Activated CD4-positive, alpha-beta T cell treated with anti-CD3 and anti-CD28 coated beads, Interleukin-2, amount 10 ng/mL, durations not matched to agents 7 days and 5 days (primary cell): ENCODE results near the gene KPNA4. TPM values are rescaled to one million over a fixed set of nuclear protein-coding genes. Genes with fewer than 3 reads are reported as not detected.
A peak's percentile ranks its signal among the peaks of the same experiment; 100 is the strongest.

Source experiments
- CTCF ChIA-PET: fragments of 350-600 bp; sonication (Branson Sonifier 250); formaldehyde crosslinking; loops from one replicate; lab custom pipeline; 2021; ENCODE audit warnings: antibody characterized with exemption; lab: Charles Lee
- POLR2A ChIA-PET: fragments of 350-600 bp; sonication (Branson Sonifier 250); formaldehyde crosslinking; loops from one replicate; lab custom pipeline; 2021; ENCODE audit warnings: antibody characterized with exemption; lab: Charles Lee
- DNase-seq: peaks from one replicate; pipeline ENCODE4 v3.0.0-alpha.2; 2020
- H3K27ac Mint-ChIP-seq: one replicate; pipeline ENCODE4 v1.8.0; 2021; ENCODE audit warnings: mild to moderate bottlenecking, moderate library complexity, mixed read lengths
- H3K27me3 Mint-ChIP-seq: one replicate; pipeline ENCODE4 v1.8.0; 2021; ENCODE audit warnings: mixed read lengths
- H3K36me3 Mint-ChIP-seq: one replicate; pipeline ENCODE4 v1.8.0; 2021; ENCODE audit warnings: low read depth, mixed read lengths
- H3K4me1 Mint-ChIP-seq: one replicate; pipeline ENCODE4 v1.8.0; 2021; ENCODE audit warnings: mixed read lengths
- H3K4me3 Mint-ChIP-seq: one replicate; pipeline ENCODE4 v1.8.0; 2021; ENCODE audit warnings: mild to moderate bottlenecking, moderate library complexity, mixed read lengths
- H3K9me3 Mint-ChIP-seq: one replicate; pipeline ENCODE4 v1.8.0; 2021; ENCODE audit warnings: mixed read lengths
- total RNA-seq, 2 experiments: library from RNA; stranded (reverse); gene quantifications; one replicate each; pipeline ENCODE4 v1.2.3, GENCODE V29; 2021

Gene KPNA4
- total RNA-seq, 2 experiments from 2014 or later, result 38.6 to 53.7 TPM

DNA sequence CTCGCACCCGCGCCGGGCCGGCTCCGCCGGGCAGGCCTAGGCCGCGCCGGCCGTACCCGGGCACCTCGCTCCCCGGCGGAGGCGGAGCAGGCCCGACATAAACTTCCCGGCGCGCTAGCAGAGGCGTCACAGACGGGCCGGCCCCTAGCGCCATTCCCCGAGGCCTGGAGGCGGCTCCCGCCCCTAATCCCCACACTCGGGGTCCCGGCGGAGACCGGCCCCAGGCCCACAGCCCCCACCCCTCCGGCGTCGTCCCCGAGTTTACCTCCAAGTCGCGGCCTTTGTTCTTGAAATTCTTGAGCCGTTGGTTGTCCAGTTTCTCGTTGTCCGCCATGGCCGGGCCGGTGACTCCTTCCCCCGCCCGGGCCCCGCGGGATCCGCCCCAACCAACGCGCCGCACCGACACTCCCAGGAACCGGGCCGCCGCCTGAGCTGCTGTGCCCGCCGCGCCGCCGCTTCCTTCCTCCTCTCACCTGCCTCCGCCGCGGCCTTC is 376 bp downstream of the KPNA4 start:
- Mint-ChIP-seq H3K9me3 (no peaks in the 10 kb centered on the region), H3K4me3 (peak overlapping the region; percentile 96), H3K27me3 (no peaks in the 10 kb centered on the region), H3K36me3 (peaks cover 37% of the 10 kb centered on the region), H3K4me1 (peaks cover 68% of the 10 kb centered on the region), H3K27ac (peak overlapping the region; percentile 94)
- DNase-seq, result peak; percentile 68
- ChIA-PET POLR2A (no interaction called here), CTCF (interaction anchor here (1.5 kb wide), 1 partner anchor 10 kb away, joined by 4 read pairs; no protein-coding TSS in a partner anchor)

GRCh38 chr3:160564258-160564911 is 986 bp downstream of the KPNA4 start:
- Mint-ChIP-seq H3K36me3 (peaks cover 39% of the 10 kb centered on the region), H3K27ac (peak overlapping the region; percentile 93), H3K27me3 (no peaks in the 10 kb centered on the region), H3K4me3 (peak overlapping the region; percentile 96), H3K9me3 (no peaks in the 10 kb centered on the region), H3K4me1 (peaks cover 73% of the 10 kb centered on the region)
- DNase-seq, result peak; percentile 10
- ChIA-PET POLR2A (no interaction called here), CTCF (interaction anchor here (1.3 kb wide), 1 partner anchor 11 kb away, joined by 5 read pairs; no protein-coding TSS in a partner anchor)

DNA sequence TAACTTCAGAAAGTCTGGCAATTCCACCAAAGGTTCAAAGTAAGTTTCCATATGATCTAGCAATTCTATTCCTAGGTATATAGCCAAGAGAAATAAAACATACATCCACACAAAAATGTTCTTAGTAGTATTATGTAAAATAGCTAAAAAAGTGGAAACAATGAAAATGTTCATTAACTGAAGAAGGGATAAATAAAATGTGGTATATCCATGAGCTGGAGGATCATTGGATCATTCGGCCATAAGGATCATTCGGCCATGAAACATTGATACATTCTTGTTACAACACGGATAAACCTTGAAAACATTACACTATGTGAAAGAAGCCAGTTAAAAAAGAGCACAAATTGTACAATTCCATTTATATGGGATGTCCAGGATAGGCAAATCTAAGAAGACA is 2.4 kb downstream of the KPNA4 start:
- CTCF ChIA-PET, result interaction anchor here (0.6 to 1.3 kb wide), 2 partner anchors 9 to 67 kb away, joined by 3 to 5 read pairs; no protein-coding TSS in a partner anchor
- Mint-ChIP-seq H3K27ac (no peak overlapping the region), H3K27me3 (no peaks in the 10 kb centered on the region), H3K4me1 (peaks cover 64% of the 10 kb centered on the region), H3K36me3 (peaks cover 35% of the 10 kb centered on the region), H3K4me3 (peak overlapping the region; percentile 37), H3K9me3 (no peaks in the 10 kb centered on the region)
- POLR2A ChIA-PET, result no interaction called here
- no peak for DNase-seq

GRCh38 chr3:160557571-160557970 is 7.8 kb downstream of the KPNA4 start:
- POLR2A ChIA-PET, result no interaction called here
- H3K4me1 Mint-ChIP-seq, result peaks cover 31% of the 10 kb centered on the region
- CTCF ChIA-PET, result no interaction called here

DNA sequence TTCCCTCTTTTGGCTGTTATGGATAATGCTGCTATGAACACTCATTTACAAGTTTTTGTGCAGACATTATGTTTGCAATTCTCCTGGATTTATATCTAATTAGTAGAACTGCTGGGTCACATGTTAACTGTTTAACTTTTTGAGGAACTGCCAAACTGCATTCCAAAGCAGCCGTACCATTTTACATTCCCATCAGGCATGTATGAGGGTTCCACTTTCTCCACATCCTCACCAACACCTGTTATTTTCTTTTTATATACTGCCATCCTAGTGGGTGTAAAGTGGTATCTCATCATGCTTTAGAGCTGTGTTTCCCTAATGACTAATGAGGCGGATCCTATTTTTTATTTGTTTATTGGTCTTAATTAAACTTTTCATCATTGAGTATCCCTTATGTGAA is 9.2 kb downstream of the KPNA4 start:
- H3K27ac Mint-ChIP-seq, result no peak overlapping the region
- CTCF ChIA-PET, result no interaction called here

More at GRCh38 chr3:160557571-160557970, 7.8 kb downstream of the KPNA4 start:
- no peak overlapping the region for H3K27ac Mint-ChIP-seq
- no peak for DNase-seq
- H3K9me3 Mint-ChIP-seq, result no peaks in the 10 kb centered on the region
- no peak overlapping the region for H3K4me3 Mint-ChIP-seq
- peaks cover 16% of the 10 kb centered on the region for H3K36me3 Mint-ChIP-seq
- no peaks in the 10 kb centered on the region for H3K27me3 Mint-ChIP-seq

DNA sequence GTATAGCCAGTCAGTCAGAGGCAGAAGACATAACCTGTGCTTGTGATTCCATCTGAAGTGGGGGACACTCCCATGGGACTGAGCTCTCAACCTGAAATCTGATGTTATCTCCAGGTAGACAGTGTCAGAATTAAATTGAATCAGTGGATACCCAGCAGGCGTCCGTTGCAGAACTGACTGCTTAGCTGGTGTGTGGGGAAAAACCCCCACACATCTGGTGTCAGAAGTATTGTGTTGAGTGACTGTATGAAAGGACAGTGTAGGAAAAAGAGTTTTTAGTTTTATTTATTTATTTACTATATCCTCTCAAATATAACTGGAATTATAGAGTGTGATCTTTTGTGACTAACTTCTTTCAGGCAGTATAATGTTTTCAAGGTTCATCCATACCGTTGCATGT is 10.4 kb downstream of the KPNA4 start:
- H3K27ac Mint-ChIP-seq, result no peak overlapping the region
- ChIA-PET POLR2A (no interaction called here), CTCF (no interaction called here)
- no peak overlapping the region for H3K4me3 Mint-ChIP-seq
- no peaks in the 10 kb centered on the region for H3K27me3 Mint-ChIP-seq
- peaks cover 16% of the 10 kb centered on the region for H3K9me3 Mint-ChIP-seq
- H3K4me1 Mint-ChIP-seq, result peaks cover 12% of the 10 kb centered on the region
- no peak for DNase-seq
- H3K36me3 Mint-ChIP-seq, result peaks cover 28% of the 10 kb centered on the region

More for the DNA sequence above, 9.2 kb downstream of the KPNA4 start:
- Mint-ChIP-seq H3K4me3 (no peak overlapping the region), H3K4me1 (peaks cover 18% of the 10 kb centered on the region), H3K9me3 (peaks cover 9% of the 10 kb centered on the region), H3K27me3 (no peaks in the 10 kb centered on the region), H3K36me3 (peaks cover 20% of the 10 kb centered on the region)
- POLR2A ChIA-PET, result no interaction called here
- DNase-seq, result no peak

DNA sequence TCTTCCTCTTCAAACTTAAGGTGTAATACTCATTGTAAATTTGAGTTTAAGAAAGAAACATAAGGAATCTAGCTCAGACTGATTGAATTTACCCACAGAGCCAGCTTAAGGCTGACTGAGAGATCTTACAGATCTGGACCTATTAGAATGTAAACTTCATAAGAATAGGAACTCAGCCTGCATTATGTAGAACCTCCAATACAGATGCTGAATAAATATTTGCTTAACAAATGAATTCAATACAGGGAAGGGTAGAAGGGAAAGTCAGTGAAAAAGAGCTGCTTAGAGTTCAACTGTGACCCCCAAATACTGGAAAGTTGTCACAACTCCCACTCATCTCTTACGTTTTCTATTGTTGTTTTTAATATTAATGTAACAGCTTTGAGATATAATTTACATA is 11.5 kb downstream of the KPNA4 start:
- ChIA-PET CTCF (interaction anchor here (0.6 to 1.9 kb wide), 3 partner anchors 10 to 15 kb away, joined by 4 to 5 read pairs (median 5); no protein-coding TSS in a partner anchor), POLR2A (no interaction called here)
- Mint-ChIP-seq H3K9me3 (peaks cover 24% of the 10 kb centered on the region), H3K4me1 (peaks cover 4% of the 10 kb centered on the region), H3K27ac (no peak overlapping the region), H3K36me3 (peaks cover 26% of the 10 kb centered on the region), H3K27me3 (no peaks in the 10 kb centered on the region), H3K4me3 (no peak overlapping the region)
- no peak for DNase-seq

GRCh38 chr3:160546727-160547126 is 18.6 kb downstream of the KPNA4 start:
- peaks cover 34% of the 10 kb centered on the region for H3K36me3 Mint-ChIP-seq
- H3K9me3 Mint-ChIP-seq, result peaks cover 28% of the 10 kb centered on the region
- no peak overlapping the region for H3K4me3 Mint-ChIP-seq
- CTCF ChIA-PET, result no interaction called here
- no peak for DNase-seq
- peaks cover 17% of the 10 kb centered on the region for H3K4me1 Mint-ChIP-seq
- no peaks in the 10 kb centered on the region for H3K27me3 Mint-ChIP-seq
- POLR2A ChIA-PET, result no interaction called here
- no peak overlapping the region for H3K27ac Mint-ChIP-seq

GRCh38 chr3:160545504-160545871 is 19.9 kb downstream of the KPNA4 start:
- ChIA-PET CTCF (no interaction called here), POLR2A (no interaction called here)
- no peak for DNase-seq
- Mint-ChIP-seq H3K4me3 (no peak overlapping the region), H3K27ac (no peak overlapping the region), H3K36me3 (peaks cover 23% of the 10 kb centered on the region), H3K4me1 (peaks cover 19% of the 10 kb centered on the region), H3K9me3 (peaks cover 17% of the 10 kb centered on the region), H3K27me3 (no peaks in the 10 kb centered on the region)

GRCh38 chr3:160544844-160545503 is 20.4 kb downstream of the KPNA4 start:
- H3K27ac Mint-ChIP-seq, result no peak overlapping the region
- H3K36me3 Mint-ChIP-seq, result peaks cover 21% of the 10 kb centered on the region
- peaks cover 14% of the 10 kb centered on the region for H3K9me3 Mint-ChIP-seq
- ChIA-PET POLR2A (no interaction called here), CTCF (interaction anchor here (0.7 kb wide), 1 partner anchor 12 kb away, joined by 3 read pairs; no protein-coding TSS in a partner anchor)
- H3K4me1 Mint-ChIP-seq, result peaks cover 19% of the 10 kb centered on the region
- no peak overlapping the region for H3K4me3 Mint-ChIP-seq
- DNase-seq, result no peak
- no peaks in the 10 kb centered on the region for H3K27me3 Mint-ChIP-seq

DNA sequence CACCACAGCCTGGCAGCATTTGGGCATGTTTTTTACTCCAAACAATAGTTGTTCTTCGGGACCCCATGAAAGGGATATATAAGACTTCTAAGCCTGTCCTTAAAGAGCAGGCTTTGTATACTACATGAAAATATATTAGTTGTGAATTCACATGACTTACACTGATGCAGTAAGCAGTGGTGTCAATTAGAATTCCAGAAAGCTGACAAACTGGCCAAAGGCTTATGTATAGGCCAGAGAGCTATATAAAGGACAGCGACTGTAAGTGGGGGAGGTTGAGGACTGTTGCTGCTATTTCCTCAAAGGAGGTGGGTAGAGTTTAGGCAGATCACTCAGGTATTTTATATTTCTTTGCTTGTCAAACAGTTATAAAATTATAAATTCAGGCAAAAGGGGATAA is 24.8 kb downstream of the KPNA4 start:
- Mint-ChIP-seq H3K4me1 (peaks cover 12% of the 10 kb centered on the region), H3K9me3 (peaks cover 3% of the 10 kb centered on the region), H3K27me3 (no peaks in the 10 kb centered on the region), H3K36me3 (peaks cover 10% of the 10 kb centered on the region), H3K4me3 (no peak overlapping the region), H3K27ac (no peak overlapping the region)
- ChIA-PET CTCF (no interaction called here), POLR2A (no interaction called here)
- no peak for DNase-seq

- ChIA-PET CTCF (interaction anchor here (1.3 kb wide), 1 partner anchor 29 kb away, joined by 4 read pairs; no protein-coding TSS in a partner anchor), POLR2A (no interaction called here)
- no peak for DNase-seq
- peaks cover 3% of the 10 kb centered on the region for H3K36me3 Mint-ChIP-seq
- H3K27ac Mint-ChIP-seq, result no peak overlapping the region
- no peaks in the 10 kb centered on the region for H3K27me3 Mint-ChIP-seq
- peaks cover 8% of the 10 kb centered on the region for H3K4me1 Mint-ChIP-seq
- H3K9me3 Mint-ChIP-seq, result no peaks in the 10 kb centered on the region
- H3K4me3 Mint-ChIP-seq, result no peak overlapping the region
These were observed 26.5 kb downstream of the KPNA4 start for GRCh38 chr3:160538895-160539294.

DNA sequence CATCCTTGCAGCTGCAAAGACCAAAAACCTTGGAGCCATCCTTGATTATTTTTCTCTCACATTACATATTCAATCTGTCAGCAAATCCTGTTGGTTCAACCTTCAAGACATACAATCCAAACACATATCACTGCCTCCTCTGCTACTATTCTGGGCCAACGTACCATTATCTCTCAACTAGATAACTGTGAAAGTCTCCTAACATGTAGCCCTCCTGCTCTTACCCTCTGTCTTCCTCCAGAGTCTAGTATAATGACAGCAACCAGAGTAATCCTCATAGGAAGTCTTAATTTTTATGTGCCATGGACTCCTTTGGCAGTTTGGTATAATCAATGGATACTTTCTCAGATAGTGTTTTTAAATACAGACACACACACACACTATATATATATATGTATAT is 27.6 kb downstream of the KPNA4 start:
- Mint-ChIP-seq H3K27me3 (no peaks in the 10 kb centered on the region), H3K9me3 (no peaks in the 10 kb centered on the region), H3K36me3 (peaks cover 3% of the 10 kb centered on the region), H3K4me1 (peaks cover 8% of the 10 kb centered on the region), H3K4me3 (no peak overlapping the region), H3K27ac (no peak overlapping the region)
- DNase-seq, result no peak
- POLR2A ChIA-PET, result no interaction called here
- CTCF ChIA-PET, result no interaction called here
